GM12801 (cell line): ENCODE results near the gene CDC40.

ENCODE experiments used
- TF ChIP-seq, protein P1 (sequence below): IDR thresholded peaks from one replicate; pipeline ENCODE4 v1.5.1; 2011; ENCODE audit warnings: control low read depth; ENCODE audit not compliant: insufficient read length; ENCODE audit errors: extremely low read depth

Gene CDC40

DNA sequence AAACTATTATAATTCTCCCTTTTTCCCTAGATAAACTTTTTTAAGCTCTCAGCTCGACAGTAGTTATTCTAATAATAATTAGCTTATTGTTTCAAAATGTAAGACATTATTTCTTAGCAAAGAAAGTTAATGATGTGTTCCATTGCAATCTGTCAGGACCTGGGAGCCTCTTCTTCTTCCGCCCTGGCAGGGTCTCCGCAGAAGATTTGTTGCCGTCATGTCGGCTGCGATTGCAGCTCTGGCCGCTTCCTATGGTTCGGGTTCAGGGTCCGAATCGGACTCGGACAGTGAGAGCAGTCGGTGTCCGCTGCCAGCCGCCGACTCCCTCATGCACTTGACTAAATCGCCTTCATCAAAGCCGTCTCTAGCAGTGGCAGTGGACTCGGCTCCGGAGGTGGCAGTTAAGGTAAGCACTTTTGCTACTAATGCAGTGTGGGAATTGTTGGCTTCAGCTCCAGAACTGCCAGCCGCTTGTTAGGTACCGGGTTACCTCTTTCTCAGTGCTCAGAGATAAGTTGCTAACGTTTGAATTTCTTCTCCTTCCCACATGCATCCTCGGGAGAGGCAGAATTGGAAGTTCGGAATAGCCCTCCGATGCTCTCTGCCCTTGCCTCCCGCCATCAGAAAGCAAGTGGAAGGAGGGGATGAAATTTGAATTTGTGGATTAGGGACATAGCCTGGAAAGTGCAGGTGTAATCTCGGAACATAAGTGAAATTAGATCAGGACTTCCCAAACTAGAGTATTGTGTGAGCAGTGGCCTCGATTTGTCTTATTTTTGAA lies at the start of gene CDC40:
Gene CDC40, plus strand, starts transcription at position 200 of the 781 bp plus-strand sequence. Its CDS starts 18 bp downstream, at position 218.
- TF ChIP-seq, protein P1, sequence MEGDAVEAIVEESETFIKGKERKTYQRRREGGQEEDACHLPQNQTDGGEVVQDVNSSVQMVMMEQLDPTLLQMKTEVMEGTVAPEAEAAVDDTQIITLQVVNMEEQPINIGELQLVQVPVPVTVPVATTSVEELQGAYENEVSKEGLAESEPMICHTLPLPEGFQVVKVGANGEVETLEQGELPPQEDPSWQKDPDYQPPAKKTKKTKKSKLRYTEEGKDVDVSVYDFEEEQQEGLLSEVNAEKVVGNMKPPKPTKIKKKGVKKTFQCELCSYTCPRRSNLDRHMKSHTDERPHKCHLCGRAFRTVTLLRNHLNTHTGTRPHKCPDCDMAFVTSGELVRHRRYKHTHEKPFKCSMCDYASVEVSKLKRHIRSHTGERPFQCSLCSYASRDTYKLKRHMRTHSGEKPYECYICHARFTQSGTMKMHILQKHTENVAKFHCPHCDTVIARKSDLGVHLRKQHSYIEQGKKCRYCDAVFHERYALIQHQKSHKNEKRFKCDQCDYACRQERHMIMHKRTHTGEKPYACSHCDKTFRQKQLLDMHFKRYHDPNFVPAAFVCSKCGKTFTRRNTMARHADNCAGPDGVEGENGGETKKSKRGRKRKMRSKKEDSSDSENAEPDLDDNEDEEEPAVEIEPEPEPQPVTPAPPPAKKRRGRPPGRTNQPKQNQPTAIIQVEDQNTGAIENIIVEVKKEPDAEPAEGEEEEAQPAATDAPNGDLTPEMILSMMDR = no peak

DNA sequence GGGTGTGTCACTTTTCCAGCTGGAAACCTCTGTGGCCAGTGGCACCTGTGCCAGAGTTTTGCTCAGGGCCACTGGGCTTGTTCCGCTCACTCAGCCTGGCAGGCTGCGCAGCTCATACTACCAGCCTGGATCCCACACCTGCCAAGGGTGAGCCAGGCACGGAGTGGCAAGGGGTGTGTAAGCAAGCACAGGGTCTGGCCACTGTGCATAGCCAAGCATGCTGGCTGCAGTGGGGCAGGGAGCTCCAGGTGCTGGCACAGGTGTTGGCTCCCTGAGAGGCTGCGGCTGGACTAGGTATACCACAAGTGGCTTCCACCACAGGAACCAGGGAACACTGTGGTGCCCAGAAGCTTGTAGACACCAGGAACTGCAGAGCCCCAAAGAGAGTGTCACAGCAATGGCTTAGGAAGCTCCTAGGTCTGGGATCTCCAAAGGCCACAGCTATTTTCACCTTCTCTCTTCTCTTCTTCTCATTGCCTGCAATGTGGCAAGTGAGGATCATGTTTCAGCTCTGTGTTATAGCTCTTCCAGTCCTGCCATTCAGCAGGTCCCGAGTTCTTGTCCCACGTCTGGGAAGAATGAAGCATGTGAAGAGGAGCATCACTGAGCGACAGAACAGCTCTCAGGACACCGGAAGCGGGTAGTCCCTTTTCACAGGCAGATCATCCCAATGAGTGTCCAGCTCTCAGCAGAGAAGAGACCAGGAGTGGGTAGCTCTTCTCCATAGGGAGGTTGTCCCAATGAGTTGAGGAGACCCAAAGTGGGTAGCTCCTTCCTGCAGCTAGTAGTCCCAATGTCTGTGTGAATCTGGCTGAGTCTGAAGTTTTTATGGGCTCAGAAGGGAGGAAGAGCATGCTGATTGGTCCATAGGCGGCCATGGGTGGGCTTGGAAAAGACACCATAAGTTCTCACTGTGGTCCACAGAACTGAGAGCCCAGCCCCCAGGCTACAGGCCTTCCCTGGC lies 42.0 kb upstream of the CDC40 start:
- TF ChIP-seq, protein P1 = no peak

DNA sequence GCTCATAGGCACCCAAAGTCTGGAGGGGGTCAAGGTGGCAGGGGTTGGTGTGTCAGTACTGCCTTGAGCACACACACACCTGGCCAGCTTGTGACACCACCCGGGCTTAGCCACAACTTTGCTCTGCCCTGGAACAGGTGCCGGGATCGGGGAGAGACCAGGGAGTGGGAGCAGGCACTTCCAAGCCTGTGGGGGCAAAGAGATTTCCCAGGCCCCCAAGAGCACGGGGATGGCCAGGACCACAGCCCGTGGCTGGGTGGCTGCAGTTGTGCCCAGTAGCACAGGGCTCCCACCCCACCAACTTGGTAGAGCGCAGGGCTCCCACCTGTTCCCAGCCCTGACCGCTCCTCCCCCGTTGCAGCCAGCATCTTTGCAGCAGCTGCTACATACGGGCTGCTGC lies 41.2 kb upstream of the CDC40 start:
- TF ChIP-seq, protein P1 = no peak

DNA sequence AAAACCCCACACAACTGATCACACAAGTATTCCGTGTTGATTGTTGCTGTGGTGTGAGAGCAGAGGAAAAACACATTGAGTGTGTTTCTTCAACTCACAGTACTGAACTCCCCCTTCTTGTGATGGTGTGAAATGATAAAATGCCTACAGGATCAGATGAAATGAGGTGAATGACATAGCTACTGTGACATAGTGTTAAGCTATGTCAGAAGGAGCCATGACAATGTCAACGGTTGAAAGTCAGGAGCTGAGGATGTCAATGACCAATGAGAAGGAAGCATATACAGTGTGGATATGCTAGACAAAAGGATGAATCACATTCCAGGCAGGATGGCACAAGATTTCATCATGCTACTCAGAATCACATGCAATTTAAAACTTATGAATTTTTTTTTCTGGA lies 39.6 kb upstream of the CDC40 start:
- TF ChIP-seq, protein P1 = no peak

DNA sequence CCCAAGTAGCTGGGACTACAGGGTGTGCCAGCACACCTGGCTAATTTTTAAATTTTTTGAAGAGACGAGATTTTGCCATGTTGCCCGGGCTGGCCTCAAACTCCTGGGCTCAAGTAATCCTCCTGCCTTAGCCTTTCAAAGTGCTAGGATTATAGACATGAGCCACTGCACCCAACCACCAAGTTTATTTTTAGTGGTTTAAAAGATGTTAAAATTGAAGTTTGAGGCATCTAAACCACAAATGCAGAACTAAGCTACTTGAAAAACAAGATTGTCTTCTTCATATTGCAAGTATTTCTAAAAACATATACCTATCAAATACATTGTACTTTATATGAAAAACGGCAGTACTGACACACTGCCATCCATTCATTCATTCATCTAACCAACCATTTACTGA lies 32.4 kb upstream of the CDC40 start:
- TF ChIP-seq, protein P1 = no peak

DNA sequence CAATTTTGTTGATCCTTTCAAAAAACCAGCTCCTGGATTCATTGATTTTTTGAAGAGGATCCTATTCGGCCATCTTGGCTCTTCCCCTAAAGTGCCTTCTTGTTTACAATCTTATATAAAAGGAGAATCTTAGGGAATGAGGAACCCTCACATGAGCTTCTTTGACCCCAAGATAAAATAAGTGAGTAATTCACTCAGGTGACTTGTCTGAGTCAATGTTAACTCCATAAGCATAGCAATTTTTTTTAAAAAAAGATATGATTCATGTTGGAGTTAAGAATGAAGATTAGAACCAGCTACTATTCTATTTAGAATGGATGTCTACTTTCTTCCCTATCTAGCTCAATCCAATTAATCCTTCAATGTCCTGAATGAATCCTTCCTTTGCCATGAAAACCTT lies 21.7 kb upstream of the CDC40 start:
- TF ChIP-seq, protein P1 = no peak

DNA sequence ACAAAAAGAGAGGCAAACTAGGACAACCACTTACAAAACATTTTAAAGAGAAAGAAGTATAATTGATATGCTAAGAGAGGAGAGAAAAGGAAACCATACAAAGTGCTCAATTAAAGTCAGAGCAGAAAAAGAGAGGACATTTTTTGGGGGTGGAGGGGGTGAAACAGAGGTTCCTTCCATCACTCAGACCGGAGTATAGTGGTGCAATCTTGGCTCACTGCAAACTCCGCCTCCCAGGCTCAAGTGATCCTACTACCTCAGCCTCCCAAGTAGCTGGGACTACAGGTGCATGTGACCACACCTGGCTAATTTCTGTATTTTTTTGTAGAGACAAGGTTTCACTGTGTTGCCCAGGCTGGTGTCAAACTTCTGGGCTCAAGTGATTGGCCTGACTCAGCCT lies 10.1 kb upstream of the CDC40 start:
- TF ChIP-seq, protein P1 = no peak
